Measurements from ENCODE around the gene PTPRK.

PTPRK gene

DNA sequence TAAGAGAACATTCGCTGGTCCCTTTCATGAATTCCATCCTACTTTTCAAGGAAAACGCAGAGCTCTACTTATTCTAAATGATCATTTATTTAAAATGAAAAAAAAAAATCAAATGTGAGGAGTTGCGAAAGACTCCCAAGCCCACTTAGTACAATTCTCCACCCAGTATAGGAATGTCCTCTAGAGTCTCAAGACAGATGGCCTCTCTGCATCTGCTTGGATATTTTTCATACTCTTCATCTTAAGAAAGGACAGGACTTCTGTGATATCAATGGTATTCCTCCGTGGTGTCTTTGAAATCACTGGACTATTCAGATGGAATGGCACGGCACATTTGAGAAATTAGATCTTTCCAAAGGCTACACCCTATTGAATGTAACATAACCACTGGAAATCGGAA is 107.1 kb downstream of the PTPRK start:
- no peak for DNase-seq
- Histone ChIP-seq H3K9me3 (no peaks in the 10 kb centered on the region), H3K36me3 (no peaks in the 10 kb centered on the region), H3K27me3 (no peaks in the 10 kb centered on the region), H3K4me1 (peaks cover 14% of the 10 kb centered on the region), H3K4me3 (ENCODE audit: low read depth, low read length) (no peak overlapping the region)
- TF ChIP-seq, protein P1, sequence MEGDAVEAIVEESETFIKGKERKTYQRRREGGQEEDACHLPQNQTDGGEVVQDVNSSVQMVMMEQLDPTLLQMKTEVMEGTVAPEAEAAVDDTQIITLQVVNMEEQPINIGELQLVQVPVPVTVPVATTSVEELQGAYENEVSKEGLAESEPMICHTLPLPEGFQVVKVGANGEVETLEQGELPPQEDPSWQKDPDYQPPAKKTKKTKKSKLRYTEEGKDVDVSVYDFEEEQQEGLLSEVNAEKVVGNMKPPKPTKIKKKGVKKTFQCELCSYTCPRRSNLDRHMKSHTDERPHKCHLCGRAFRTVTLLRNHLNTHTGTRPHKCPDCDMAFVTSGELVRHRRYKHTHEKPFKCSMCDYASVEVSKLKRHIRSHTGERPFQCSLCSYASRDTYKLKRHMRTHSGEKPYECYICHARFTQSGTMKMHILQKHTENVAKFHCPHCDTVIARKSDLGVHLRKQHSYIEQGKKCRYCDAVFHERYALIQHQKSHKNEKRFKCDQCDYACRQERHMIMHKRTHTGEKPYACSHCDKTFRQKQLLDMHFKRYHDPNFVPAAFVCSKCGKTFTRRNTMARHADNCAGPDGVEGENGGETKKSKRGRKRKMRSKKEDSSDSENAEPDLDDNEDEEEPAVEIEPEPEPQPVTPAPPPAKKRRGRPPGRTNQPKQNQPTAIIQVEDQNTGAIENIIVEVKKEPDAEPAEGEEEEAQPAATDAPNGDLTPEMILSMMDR (IDR thresholded peaks at IDR 0.05; ENCODE audit: low read depth, low read length), result no peak

DNA sequence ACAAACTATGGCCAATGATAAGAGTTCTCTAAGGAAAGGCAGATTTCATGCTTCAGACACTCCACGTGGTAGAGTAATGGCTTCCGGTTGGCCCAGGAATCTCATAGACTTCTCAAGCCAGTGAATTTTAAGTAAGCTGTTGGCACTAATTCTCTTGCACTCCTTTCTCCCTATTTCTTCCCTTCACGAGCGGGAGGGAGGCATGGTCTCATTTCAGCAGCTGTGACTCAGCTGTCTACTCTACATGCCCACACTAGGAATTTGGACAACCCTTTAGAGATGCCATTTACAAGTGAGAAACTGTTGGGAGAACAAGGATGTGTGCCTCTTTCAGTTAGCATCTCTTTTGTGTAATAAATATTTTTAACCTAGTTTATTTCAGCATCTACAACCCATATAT is 107.7 kb downstream of the PTPRK start:
- Histone ChIP-seq H3K9me3 (no peaks in the 10 kb centered on the region), H3K4me1 (peaks cover 14% of the 10 kb centered on the region), H3K36me3 (no peaks in the 10 kb centered on the region), H3K27me3 (no peaks in the 10 kb centered on the region), H3K4me3 (ENCODE audit: low read depth, low read length) (no peak overlapping the region)
- no peak for DNase-seq
- TF ChIP-seq, protein P1 (IDR thresholded peaks at IDR 0.05; ENCODE audit: low read depth, low read length), result no peak

DNA sequence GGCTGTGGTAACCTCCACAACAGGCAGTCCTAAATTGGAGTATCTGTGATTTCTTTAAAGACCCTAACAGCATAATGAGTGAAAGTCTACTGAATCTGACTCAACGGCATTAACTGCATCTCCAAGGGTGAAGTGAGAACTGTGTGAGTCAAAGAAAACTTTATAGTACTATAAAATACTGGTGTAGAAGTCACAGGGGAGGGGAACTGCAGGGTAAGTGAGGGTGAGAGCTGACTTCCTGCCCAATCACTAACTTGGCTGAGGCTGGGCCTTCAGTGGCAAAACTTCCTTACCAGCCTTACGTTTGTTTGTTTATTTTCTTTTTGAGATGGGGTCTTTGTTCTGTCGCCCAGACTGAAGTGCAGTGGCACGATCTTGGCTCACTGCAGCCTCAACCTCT is 109.8 kb downstream of the PTPRK start:
- H3K4me1 ChIP-seq, result peaks cover 14% of the 10 kb centered on the region
- H3K9me3 ChIP-seq, result no peaks in the 10 kb centered on the region
- H3K36me3 ChIP-seq, result no peaks in the 10 kb centered on the region
- TF ChIP-seq, protein P1 (IDR thresholded peaks at IDR 0.05; ENCODE audit: low read depth, low read length), result no peak
- H3K4me3 ChIP-seq (ENCODE audit: low read depth, low read length), result no peak overlapping the region
- no peak for DNase-seq
- H3K27me3 ChIP-seq, result no peaks in the 10 kb centered on the region

DNA sequence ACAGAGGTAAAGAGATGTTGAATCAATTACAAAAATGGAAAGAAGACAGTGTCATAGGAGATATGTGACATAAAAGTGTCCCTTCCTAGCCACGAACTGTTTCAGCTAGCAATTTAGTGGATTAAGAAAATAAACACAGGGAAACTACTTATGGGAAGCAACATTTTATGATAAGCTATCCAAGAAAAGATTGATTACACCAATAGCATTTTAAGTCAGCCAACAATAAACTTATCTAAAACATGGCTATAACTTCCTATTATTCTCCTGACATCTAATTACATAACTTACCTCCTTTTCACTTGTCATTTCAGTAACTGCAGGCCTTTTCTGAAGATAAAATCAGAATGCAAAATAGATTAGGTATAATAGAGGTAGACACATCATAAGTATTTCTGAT is 111.4 kb downstream of the PTPRK start:
- H3K27me3 ChIP-seq, result no peaks in the 10 kb centered on the region
- no peaks in the 10 kb centered on the region for H3K9me3 ChIP-seq
- no peak for DNase-seq

DNA sequence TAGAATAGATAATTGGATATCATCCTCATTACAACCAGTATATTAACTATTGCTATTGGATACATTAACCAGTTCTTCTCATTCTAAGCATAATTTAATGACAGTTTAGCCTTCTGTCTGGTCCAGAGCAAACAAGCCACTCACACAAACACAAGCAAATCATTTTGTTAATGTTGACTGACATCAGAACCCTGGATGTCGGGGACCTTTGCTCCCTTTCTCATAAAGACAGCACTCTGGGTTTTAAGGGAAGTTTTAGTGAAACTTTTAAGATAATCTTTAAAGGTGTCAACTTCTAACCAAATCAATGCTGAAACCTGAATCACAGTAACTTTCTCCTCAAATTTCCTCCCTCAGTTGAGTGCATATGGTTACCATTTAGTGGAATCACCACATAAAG is 113.9 kb downstream of the PTPRK start:
- no peaks in the 10 kb centered on the region for H3K27me3 ChIP-seq
- no peaks in the 10 kb centered on the region for H3K36me3 ChIP-seq
- no peaks in the 10 kb centered on the region for H3K9me3 ChIP-seq
- TF ChIP-seq, protein P1 (IDR thresholded peaks at IDR 0.05; ENCODE audit: low read depth, low read length), result no peak
- H3K4me1 ChIP-seq, result peaks cover 14% of the 10 kb centered on the region
- DNase-seq, result no peak
- H3K4me3 ChIP-seq (ENCODE audit: low read depth, low read length), result no peak overlapping the region

More for the DNA sequence above, 111.4 kb downstream of the PTPRK start:
- H3K36me3 ChIP-seq, result no peaks in the 10 kb centered on the region
- TF ChIP-seq, protein P1 (IDR thresholded peaks at IDR 0.05; ENCODE audit: low read depth, low read length), result no peak
- no peak overlapping the region for H3K4me3 ChIP-seq (ENCODE audit: low read depth, low read length)
- peaks cover 14% of the 10 kb centered on the region for H3K4me1 ChIP-seq

DNA sequence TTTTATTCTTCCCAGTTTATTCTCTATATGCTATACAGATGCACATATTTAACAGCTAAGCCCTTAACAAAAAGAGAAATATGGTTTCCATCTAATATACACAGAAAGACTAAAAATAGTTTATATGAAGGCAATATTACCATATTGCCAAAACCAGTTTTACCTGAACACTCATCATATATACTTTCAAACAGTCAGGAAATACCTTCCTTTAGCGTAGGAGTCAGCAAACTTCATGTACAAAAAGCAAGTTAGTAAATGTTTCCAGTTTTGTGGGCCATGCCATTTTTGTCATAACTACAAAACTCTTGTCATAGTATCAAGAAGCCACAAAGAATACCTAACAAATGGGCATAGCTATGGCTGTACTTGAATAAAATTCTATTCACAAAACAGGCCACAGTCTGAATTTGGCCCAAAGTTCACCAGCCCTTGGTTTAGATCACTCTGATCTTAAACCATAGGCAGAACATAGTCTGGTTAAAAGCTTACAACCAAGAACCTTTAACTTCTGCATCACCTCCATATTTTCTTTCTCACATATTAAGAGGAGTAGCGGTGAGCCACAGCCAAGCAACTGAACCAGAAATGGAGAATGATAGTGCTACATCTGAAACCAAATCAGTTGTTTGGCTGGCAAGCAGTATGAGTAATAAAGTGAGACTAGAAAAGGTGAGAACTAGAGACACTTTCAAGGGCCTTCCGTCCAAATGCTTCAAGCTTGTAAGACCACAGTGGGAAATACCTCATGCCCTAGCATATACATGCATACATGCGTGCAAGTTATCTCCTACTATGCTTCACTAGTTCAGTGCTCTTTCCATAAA is 116.6 kb downstream of the PTPRK start:
- no peaks in the 10 kb centered on the region for H3K36me3 ChIP-seq
- no peak for DNase-seq
- no peak overlapping the region for H3K4me3 ChIP-seq (ENCODE audit: low read depth, low read length)
- H3K27me3 ChIP-seq, result no peaks in the 10 kb centered on the region
- H3K4me1 ChIP-seq, result peaks cover 4% of the 10 kb centered on the region; the same call in 1 of the 2 replicates
- TF ChIP-seq, protein P1 (IDR thresholded peaks at IDR 0.05; ENCODE audit: low read depth, low read length), result no peak
- H3K9me3 ChIP-seq, result no peaks in the 10 kb centered on the region

Data from BE2C (cell line).